Measurements from ENCODE around the gene BRD7.

DNA sequence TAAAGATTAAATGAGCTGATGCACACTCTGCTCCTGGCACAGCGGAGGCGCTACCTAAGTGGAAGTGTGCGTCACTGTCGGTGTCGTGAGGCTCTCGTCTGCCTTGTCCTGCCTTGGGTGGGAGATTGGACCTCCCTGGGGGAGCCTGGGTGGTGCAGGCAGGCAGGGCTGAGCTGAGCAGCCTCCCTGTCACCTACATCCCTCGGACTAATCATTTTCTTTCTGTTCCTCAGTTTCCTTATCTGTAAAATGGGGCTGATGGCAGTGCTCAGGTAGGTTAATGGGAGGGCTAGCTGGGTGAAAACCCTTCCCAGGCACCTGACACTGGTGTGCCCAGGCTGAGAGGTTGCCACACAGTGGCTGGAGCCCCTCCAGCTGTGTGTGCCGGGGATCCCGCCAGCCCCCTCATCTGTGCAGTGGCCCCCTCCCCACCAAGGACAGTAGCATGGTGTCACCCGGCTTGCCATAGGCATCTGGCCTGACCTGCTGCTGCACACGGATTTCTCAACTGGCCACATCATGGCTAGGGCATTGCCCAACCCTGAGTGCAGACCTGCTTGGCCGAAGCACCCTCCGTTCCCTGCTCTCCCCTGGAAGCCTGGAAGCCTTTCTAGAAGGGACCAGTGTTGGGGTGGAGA, 98.2 kb downstream of the BRD7 start:
- TF ChIP-seq POLR2A (IDR thresholded peaks at IDR 0.05; ENCODE audit: low read depth, low read length) (no peak), CEBPB (IDR thresholded peaks at IDR 0.05; ENCODE audit: low read depth, low read length) (no peak), RCOR1 (IDR thresholded peaks at IDR 0.05; ENCODE audit: insufficient replicate concordance, low read length) (no peak), SMC3 (IDR thresholded peaks at IDR 0.05; ENCODE audit: low read depth, low read length) (no peak), MAZ (IDR thresholded peaks at IDR 0.05; ENCODE audit: borderline replicate concordance, low read depth, low read length) (no peak), NFE2L2 (IDR thresholded peaks at IDR 0.05; ENCODE audit: low read depth, low read length) (no peak), RFX5 (IDR thresholded peaks at IDR 0.05; ENCODE audit: low read depth, low read length) (no peak), MAFK (IDR thresholded peaks at IDR 0.05; ENCODE audit: low read depth, low read length) (no peak), FOS (IDR thresholded peaks at IDR 0.05; ENCODE audit: low read depth, low read length) (no peak), RAD21 (IDR thresholded peaks at IDR 0.05; ENCODE audit: low read length) (no peak), MXI1 (IDR thresholded peaks at IDR 0.05; ENCODE audit: borderline replicate concordance, low read depth, low read length) (no peak)
- TF ChIP-seq, protein P1, sequence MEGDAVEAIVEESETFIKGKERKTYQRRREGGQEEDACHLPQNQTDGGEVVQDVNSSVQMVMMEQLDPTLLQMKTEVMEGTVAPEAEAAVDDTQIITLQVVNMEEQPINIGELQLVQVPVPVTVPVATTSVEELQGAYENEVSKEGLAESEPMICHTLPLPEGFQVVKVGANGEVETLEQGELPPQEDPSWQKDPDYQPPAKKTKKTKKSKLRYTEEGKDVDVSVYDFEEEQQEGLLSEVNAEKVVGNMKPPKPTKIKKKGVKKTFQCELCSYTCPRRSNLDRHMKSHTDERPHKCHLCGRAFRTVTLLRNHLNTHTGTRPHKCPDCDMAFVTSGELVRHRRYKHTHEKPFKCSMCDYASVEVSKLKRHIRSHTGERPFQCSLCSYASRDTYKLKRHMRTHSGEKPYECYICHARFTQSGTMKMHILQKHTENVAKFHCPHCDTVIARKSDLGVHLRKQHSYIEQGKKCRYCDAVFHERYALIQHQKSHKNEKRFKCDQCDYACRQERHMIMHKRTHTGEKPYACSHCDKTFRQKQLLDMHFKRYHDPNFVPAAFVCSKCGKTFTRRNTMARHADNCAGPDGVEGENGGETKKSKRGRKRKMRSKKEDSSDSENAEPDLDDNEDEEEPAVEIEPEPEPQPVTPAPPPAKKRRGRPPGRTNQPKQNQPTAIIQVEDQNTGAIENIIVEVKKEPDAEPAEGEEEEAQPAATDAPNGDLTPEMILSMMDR (conservative IDR thresholded peaks at IDR 0.05; ENCODE audit: low read depth, low read length), result no peak
- TF ChIP-seq, protein P2, sequence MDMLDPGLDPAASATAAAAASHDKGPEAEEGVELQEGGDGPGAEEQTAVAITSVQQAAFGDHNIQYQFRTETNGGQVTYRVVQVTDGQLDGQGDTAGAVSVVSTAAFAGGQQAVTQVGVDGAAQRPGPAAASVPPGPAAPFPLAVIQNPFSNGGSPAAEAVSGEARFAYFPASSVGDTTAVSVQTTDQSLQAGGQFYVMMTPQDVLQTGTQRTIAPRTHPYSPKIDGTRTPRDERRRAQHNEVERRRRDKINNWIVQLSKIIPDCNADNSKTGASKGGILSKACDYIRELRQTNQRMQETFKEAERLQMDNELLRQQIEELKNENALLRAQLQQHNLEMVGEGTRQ (IDR thresholded peaks at IDR 0.05; ENCODE audit: low read depth, low read length), result no peak

All from IMR-90 (cell line).